Mesenchymal stem cell (in vitro differentiated cells and primary cell): ENCODE results near the gene LRRN4CL.
"Not testable (repeated sequence)": the region's sequence is repeated elsewhere in the genome, so short reads cannot be mapped to it uniquely, and the experiment has no call there.

Source experiments
- DNase-seq: peaks from one replicate; pipeline ENCODE4 v3.0.0-alpha.2; 2013
- H2AFZ ChIP-seq: one replicate; pipeline ENCODE4 v1.6.1; 2013; ENCODE audit warnings: low read depth, mild to moderate bottlenecking, control low read depth, inconsistent platforms, low read length, moderate library complexity
- H2AK5ac ChIP-seq: 2 replicates; pipeline ENCODE4 v1.6.1; 2013; ENCODE audit warnings: low read length, moderate library complexity, mild to moderate bottlenecking, inconsistent platforms; ENCODE audit not compliant: severe bottlenecking
- H2BK120ac ChIP-seq: one replicate; pipeline ENCODE4 v1.6.1; 2013; ENCODE audit warnings: low read depth, mild to moderate bottlenecking, inconsistent platforms, low read length, moderate library complexity
- H2BK12ac ChIP-seq, 2 experiments: one replicate each; pipeline ENCODE4 v1.6.1; 2013; ENCODE audit warnings: inconsistent platforms in 2 of 2, low read length in 2 of 2, mild to moderate bottlenecking in 2 of 2, moderate library complexity in 2 of 2, control low read depth in 1 of 2
- H2BK15ac ChIP-seq: one replicate; pipeline ENCODE4 v1.6.1; 2013; ENCODE audit warnings: mild to moderate bottlenecking, low read depth, inconsistent platforms; ENCODE audit not compliant: poor library complexity, severe bottlenecking
- H2BK5ac ChIP-seq: 2 replicates; pipeline ENCODE4 v1.6.1; 2013; ENCODE audit warnings: low read depth, mild to moderate bottlenecking, low read length, control low read depth, inconsistent platforms; ENCODE audit not compliant: poor library complexity, severe bottlenecking
- H3K14ac ChIP-seq, 2 experiments: one replicate each; pipeline ENCODE4 v1.6.1; 2013; ENCODE audit warnings: inconsistent platforms in 2 of 2, low read length in 2 of 2, control low read depth in 1 of 2, mild to moderate bottlenecking in 1 of 2, moderate library complexity in 1 of 2
- H3K18ac ChIP-seq, 2 experiments: one replicate each; pipeline ENCODE4 v1.6.1; 2013; ENCODE audit warnings: inconsistent platforms in 2 of 2, low read length in 2 of 2, control low read depth in 1 of 2, low read depth in 1 of 2, mild to moderate bottlenecking in 1 of 2
- H3K23ac ChIP-seq, 2 experiments: one replicate each; pipeline ENCODE4 v1.6.1; 2013; ENCODE audit warnings: inconsistent platforms in 2 of 2, low read length in 2 of 2, mild to moderate bottlenecking in 2 of 2, moderate library complexity in 2 of 2, control low read depth in 1 of 2
- H3K27ac ChIP-seq: 2 replicates; pipeline ENCODE4 v1.5.1; 2013; ENCODE audit warnings: mild to moderate bottlenecking, moderate library complexity, low read length, control low read depth, inconsistent platforms; ENCODE audit not compliant: poor library complexity, severe bottlenecking
- H3K27me3 ChIP-seq, 2 experiments: 2 replicates each; pipeline versions ENCODE4 v1.6.1 to v1.7.0; 2013; ENCODE audit warnings: low read length in 2 of 2, mild to moderate bottlenecking in 2 of 2, moderate library complexity in 2 of 2, control low read depth in 1 of 2, inconsistent platforms in 1 of 2; ENCODE audit not compliant: control insufficient read depth in 1 of 2, insufficient read depth in 1 of 2
- H3K36me3 ChIP-seq, 2 experiments: 2 replicates each; pipeline versions ENCODE4 v1.6.1 to v1.7.0; 2013; ENCODE audit warnings: low read length in 2 of 2, control low read depth in 1 of 2, inconsistent platforms in 1 of 2, low read depth in 1 of 2, mild to moderate bottlenecking in 1 of 2; ENCODE audit not compliant: insufficient read depth in 2 of 2, control insufficient read depth in 1 of 2
- H3K4ac ChIP-seq, 2 experiments: one replicate each; pipeline ENCODE4 v1.6.1; 2013; ENCODE audit warnings: inconsistent platforms in 2 of 2, low read length in 2 of 2, mild to moderate bottlenecking in 2 of 2, moderate library complexity in 2 of 2, control low read depth in 1 of 2, low read depth in 1 of 2
- H3K4me1 ChIP-seq: 2 replicates; pipeline ENCODE4 v1.6.1; 2013; ENCODE audit warnings: low read depth, low read length, control low read depth; ENCODE audit not compliant: control insufficient read depth, insufficient read depth
- H3K4me2 ChIP-seq: 2 replicates; pipeline ENCODE4 v1.6.1; 2013; ENCODE audit warnings: low read length, mild to moderate bottlenecking, inconsistent platforms; ENCODE audit not compliant: poor library complexity, severe bottlenecking
- H3K4me3 ChIP-seq, 2 experiments: 2 replicates each; pipeline versions ENCODE4 v1.5.1 to v1.7.0; 2013; ENCODE audit warnings: low read length in 2 of 2, mild to moderate bottlenecking in 2 of 2, control low read depth in 1 of 2, low read depth in 1 of 2; ENCODE audit not compliant: insufficient read depth in 1 of 2
- H3K79me1 ChIP-seq: replicated peaks from 2 replicates; pipeline ENCODE4 v1.6.1; 2013; ENCODE audit warnings: mild to moderate bottlenecking, control low read depth, low read length, inconsistent platforms; ENCODE audit not compliant: poor library complexity, severe bottlenecking
- H3K9ac ChIP-seq: 2 replicates; pipeline ENCODE4 v1.7.0; 2013; ENCODE audit warnings: mild to moderate bottlenecking, low read length, moderate library complexity
- H3K9me3 ChIP-seq: 2 replicates; pipeline ENCODE4 v1.7.0; 2013; ENCODE audit warnings: mild to moderate bottlenecking, low read length; ENCODE audit not compliant: control insufficient read depth
- H4K8ac ChIP-seq: one replicate; pipeline ENCODE4 v1.6.1; 2013; ENCODE audit warnings: inconsistent platforms, mild to moderate bottlenecking, low read length, moderate library complexity
- H4K91ac ChIP-seq: one replicate; pipeline ENCODE4 v1.6.1; 2013; ENCODE audit warnings: mild to moderate bottlenecking, low read length, inconsistent platforms
- WGBS: methylation state at CpG from one replicate; pipeline ENCODE4 v1.1.7; 2013; ENCODE audit warnings: mixed read lengths; 5-methylcytosine and 5-hydroxymethylcytosine counted together

Gene LRRN4CL

DNA sequence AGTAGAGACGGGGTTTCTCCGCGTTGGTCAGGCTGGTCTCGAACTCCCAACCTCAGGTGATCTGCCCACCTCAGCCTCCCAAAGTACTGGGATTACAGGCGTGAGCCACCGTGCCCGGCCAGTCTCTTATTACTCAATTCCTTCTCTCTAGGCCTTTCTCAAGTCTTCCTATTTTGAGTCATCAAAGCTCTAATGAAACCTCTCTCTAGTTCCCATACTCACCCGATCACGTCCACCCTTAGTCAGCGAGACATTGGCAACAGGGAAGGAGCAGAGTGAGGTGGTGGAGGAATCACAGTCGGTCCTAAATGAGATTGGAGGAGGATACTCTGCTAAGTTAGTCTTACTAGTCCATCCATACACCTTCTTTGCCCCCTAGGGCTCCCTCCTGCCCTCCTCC, 12.9 kb upstream of the LRRN4CL start:
- H3K9me3 ChIP-seq = no peaks in the 10 kb centered on the region
- H2AK5ac ChIP-seq = no peak overlapping the region
- peaks cover 14% of the 10 kb centered on the region for H3K4me1 ChIP-seq
- WGBS = 100% methylated on average over 7 of the region's 11 CpGs
- no peak for DNase-seq
- no peak overlapping the region for H3K4ac ChIP-seq
- H2BK5ac ChIP-seq = no peak overlapping the region
- no peak overlapping the region for H2BK12ac ChIP-seq
- no peak overlapping the region for H2BK120ac ChIP-seq
- no peak overlapping the region for H3K18ac ChIP-seq
- H3K4me3 ChIP-seq = no peak overlapping the region
- no peak overlapping the region for H2BK15ac ChIP-seq
- no peak overlapping the region for H3K14ac ChIP-seq
- H3K23ac ChIP-seq = no peak overlapping the region
- no peak overlapping the region for H4K91ac ChIP-seq
- H3K36me3 ChIP-seq = peaks cover 19 to 28% of the 10 kb centered on the region in 2 experiments
- H3K79me1 ChIP-seq = peaks cover 9% of the 10 kb centered on the region
- no peak overlapping the region for H3K9ac ChIP-seq
- H3K4me2 ChIP-seq = no peak overlapping the region
- no peaks in the 10 kb centered on the region for H3K27me3 ChIP-seq
- H4K8ac ChIP-seq = no peak overlapping the region
- no peak overlapping the region for H2AFZ ChIP-seq
- no peak overlapping the region for H3K27ac ChIP-seq

DNA sequence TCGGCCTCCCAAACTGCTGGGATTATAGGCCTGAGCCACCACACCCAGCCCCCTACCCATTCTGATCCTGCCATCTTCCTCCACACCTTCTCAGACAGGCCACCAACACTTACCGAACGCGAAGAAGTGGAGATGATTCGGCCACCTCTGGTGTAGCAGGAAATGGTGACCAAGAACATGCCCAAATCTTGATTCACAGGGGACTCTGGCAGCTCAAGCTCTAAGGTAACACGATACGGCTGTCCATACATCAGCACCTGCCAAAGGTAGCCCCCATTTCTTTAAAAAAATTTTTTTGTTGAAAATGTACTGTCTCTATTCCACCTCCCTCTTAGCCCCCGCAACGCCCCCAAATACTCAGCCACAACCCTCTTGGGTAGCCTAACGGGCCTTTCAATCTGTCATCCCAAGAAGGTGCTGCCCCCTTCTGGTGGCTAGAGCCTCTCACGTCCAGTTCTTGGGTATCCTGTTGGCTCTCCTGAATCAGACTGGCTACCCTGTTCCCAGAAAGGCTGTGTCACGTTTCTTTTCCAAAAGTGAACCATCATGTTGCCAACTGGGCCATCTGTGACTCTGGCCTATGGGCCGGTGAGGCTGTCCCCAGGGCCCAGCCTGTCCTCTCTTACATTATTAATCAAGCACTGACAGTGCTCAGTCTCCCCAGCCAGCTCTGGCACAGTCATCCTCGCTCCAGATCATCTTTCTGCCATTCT, 5.3 kb upstream of the LRRN4CL start:
- 64% methylated on average over 14 of the region's 14 CpGs for WGBS

DNA sequence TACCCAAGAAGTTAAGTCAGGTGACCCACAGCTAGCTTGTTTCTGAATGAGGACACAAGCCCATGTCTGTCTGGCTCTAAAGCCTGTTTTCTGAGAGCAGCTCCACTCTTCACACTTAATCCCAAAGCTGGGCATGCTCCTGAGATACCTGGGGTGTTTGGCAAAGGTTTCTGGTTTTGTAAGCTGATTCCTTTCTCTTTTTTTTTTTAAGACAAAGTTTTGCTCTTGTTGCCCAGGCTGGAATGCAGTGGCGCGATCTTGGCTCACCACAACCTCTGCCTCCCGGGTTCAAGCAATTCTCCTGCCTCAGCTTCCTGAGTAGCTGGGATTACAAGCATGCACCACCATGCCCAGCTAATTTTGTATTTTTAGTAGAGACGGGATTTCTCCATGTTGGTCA, 4.3 kb upstream of the LRRN4CL start:
- H3K4ac ChIP-seq, H3K18ac ChIP-seq, H3K23ac ChIP-seq, H2AFZ ChIP-seq, DNase-seq, H3K9me3 ChIP-seq, H3K4me2 ChIP-seq, H2BK15ac ChIP-seq, H3K27ac ChIP-seq, H4K91ac ChIP-seq, H2BK120ac ChIP-seq, H3K27me3 ChIP-seq, H3K9ac ChIP-seq, H2AK5ac ChIP-seq, H3K14ac ChIP-seq, H4K8ac ChIP-seq, H2BK5ac ChIP-seq, H3K4me3 ChIP-seq, H2BK12ac ChIP-seq: not testable (repeated sequence)
- WGBS = 100% methylated on average over 1 of the region's 4 CpGs
- Histone ChIP-seq H3K4me1 (peaks cover 20% of the 10 kb centered on the region), H3K36me3 (peaks cover 36 to 41% of the 10 kb centered on the region in 2 experiments), H3K79me1 (peaks cover 13% of the 10 kb centered on the region)

More for the DNA sequence above, 5.3 kb upstream of the LRRN4CL start:
- H3K14ac ChIP-seq = no peak overlapping the region
- H3K9me3 ChIP-seq = no peaks in the 10 kb centered on the region
- peak overlapping the region; percentile 77 for H3K9ac ChIP-seq
- H3K36me3 ChIP-seq = peaks cover 36 to 42% of the 10 kb centered on the region in 2 experiments
- H3K27me3 ChIP-seq = no peaks in the 10 kb centered on the region
- no peak overlapping the region for H2AFZ ChIP-seq
- no peak overlapping the region for H3K27ac ChIP-seq
- peaks cover 13% of the 10 kb centered on the region for H3K79me1 ChIP-seq
- H3K4me3 ChIP-seq = no peak overlapping the region
- no peak overlapping the region for H3K4me2 ChIP-seq
- H4K8ac ChIP-seq = no peak overlapping the region
- no peak overlapping the region for H2BK15ac ChIP-seq
- H3K4ac ChIP-seq = no peak overlapping the region
- DNase-seq = peak; percentile 84
- no peak overlapping the region for H2BK12ac ChIP-seq
- H2AK5ac ChIP-seq = peak overlapping the region; percentile 6
- no peak overlapping the region for H3K23ac ChIP-seq
- no peak overlapping the region for H3K18ac ChIP-seq
- no peak overlapping the region for H2BK120ac ChIP-seq
- H3K4me1 ChIP-seq = peaks cover 13% of the 10 kb centered on the region
- no peak overlapping the region for H4K91ac ChIP-seq
- H2BK5ac ChIP-seq = no peak overlapping the region

DNA sequence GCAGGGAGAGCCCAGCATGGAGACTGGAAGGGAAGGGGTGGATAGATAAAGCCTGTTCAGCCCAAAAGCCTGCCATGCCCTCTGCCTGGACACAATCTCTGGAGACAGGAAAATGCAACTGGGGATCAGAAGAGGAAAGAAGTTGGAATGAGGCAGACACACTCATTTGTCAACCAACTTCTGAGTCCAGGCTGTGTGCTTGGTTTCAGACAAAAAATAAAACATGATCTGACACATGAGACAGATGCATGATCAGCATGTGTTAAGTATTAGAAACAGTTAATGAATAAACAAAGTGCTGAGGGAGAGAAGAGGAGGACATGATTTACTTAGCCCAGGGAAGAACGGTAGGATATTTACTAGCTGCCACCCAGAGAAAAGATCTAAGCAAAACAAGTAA, 839 bp downstream of the LRRN4CL start:
- Histone ChIP-seq H2AK5ac (peak overlapping the region; percentile 1), H2BK12ac (no peak overlapping the region), H2BK15ac (no peak overlapping the region), H3K4me3 (peak overlapping the region in 1 of 2 experiments; percentile 91), H3K9me3 (no peaks in the 10 kb centered on the region), H4K91ac (no peak overlapping the region), H3K36me3 (peaks cover 39 to 42% of the 10 kb centered on the region in 2 experiments), H3K14ac (no peak overlapping the region), H3K27me3 (no peaks in the 10 kb centered on the region), H2BK5ac (no peak overlapping the region), H3K27ac (peak overlapping the region; percentile 68), H3K9ac (peak overlapping the region; percentile 93), H3K79me1 (peaks cover 12% of the 10 kb centered on the region), H3K4me1 (peaks cover 27% of the 10 kb centered on the region), H2AFZ (no peak overlapping the region), H3K4ac (no peak overlapping the region), H4K8ac (no peak overlapping the region), H2BK120ac (no peak overlapping the region), H3K23ac (no peak overlapping the region), H3K18ac (no peak overlapping the region), H3K4me2 (no peak overlapping the region)
- WGBS = 45% methylated on average over 1 of the region's 1 CpG
- DNase-seq = no peak
